Bone marrow (tissue), 2 donors: ENCODE measurements around the gene MTTP.
"Not testable (repeated sequence)": the region's sequence is repeated elsewhere in the genome, so short reads cannot be mapped to it uniquely, and the experiment has no call there.

Source experiments
- DNase-seq, 2 donors: peaks; one replicate each; lab custom pipeline; 2025; lab: John Stamatoyannopoulos, UW

MTTP gene

GRCh38 chr4:99574530-99575324 lies at the start of gene MTTP:
Gene MTTP (plus strand): TSS chr4:99574824. CDS start chr4:99574910, 86 bp downstream.
- DNase-seq: no peak

GRCh38 chr4:99529228-99529627 lies 45.4 kb upstream of the MTTP start:
- DNase-seq: no peak

- DNase-seq: no peak
Measured at GRCh38 chr4:99529956-99530355, 44.7 kb upstream of the MTTP start.

- DNase-seq: not testable (repeated sequence)
Measured at GRCh38 chr4:99534699-99535098, 39.9 kb upstream of the MTTP start.

- no peak for DNase-seq
Measured at GRCh38 chr4:99536271-99536670, 38.4 kb upstream of the MTTP start.

GRCh38 chr4:99536848-99537247 lies 37.8 kb upstream of the MTTP start:
- no peak for DNase-seq

- DNase-seq: no peak
Measured at GRCh38 chr4:99537674-99538073, 37.0 kb upstream of the MTTP start.

GRCh38 chr4:99540277-99540939 lies 34.2 kb upstream of the MTTP start:
- no peak for DNase-seq

- no peak for DNase-seq
Measured at GRCh38 chr4:99552872-99553271, 21.8 kb upstream of the MTTP start.

GRCh38 chr4:99563310-99564186 lies 11.1 kb upstream of the MTTP start, which contains the start of gene TRMT10A:
Gene TRMT10A (minus strand): TSS chr4:99564039. CDS start chr4:99559338, 4,701 bp downstream.
- DNase-seq: peak; percentile 90 to 98

GRCh38 chr4:99564921-99565320 lies 9.7 kb upstream of the MTTP start:
- DNase-seq: no peak

GRCh38 chr4:99571883-99572282 lies 2.7 kb upstream of the MTTP start:
- DNase-seq: no peak

GRCh38 chr4:99572527-99573240 lies 1.9 kb upstream of the MTTP start:
- DNase-seq: no peak

GRCh38 chr4:99573735-99574368 lies 772 bp upstream of the MTTP start:
- DNase-seq: no peak

- DNase-seq: no peak
Measured at GRCh38 chr4:99578714-99579113, 4.1 kb downstream of the MTTP start.

GRCh38 chr4:99585516-99585915 lies 10.9 kb downstream of the MTTP start:
- DNase-seq: no peak

- no peak for DNase-seq
Measured at GRCh38 chr4:99586322-99586721, 11.7 kb downstream of the MTTP start.

- DNase-seq: no peak
Measured at GRCh38 chr4:99586797-99587196, 12.2 kb downstream of the MTTP start.

- DNase-seq: no peak
Measured at GRCh38 chr4:99587309-99587708, 12.7 kb downstream of the MTTP start.

- DNase-seq: no peak
Measured at GRCh38 chr4:99587803-99588202, 13.2 kb downstream of the MTTP start.

GRCh38 chr4:99591757-99592156 lies 17.1 kb downstream of the MTTP start:
- DNase-seq: no peak
